ENCODE measurements around the gene LRRC75A. TPM values are rescaled to one million over a fixed set of nuclear protein-coding genes. Genes with fewer than 3 reads are reported as not detected.

Gene LRRC75A
- total and polyA plus RNA-seq, 2 of the 8 experiments (the other 6 are each of a cell fraction or from before 2014, with no cell fraction given), result 9.7 to 9.9 TPM

- no peak overlapping the region for H2AK5ac ChIP-seq (ENCODE audit: low read depth, low read length)
- no peak overlapping the region for H2BK120ac ChIP-seq (replicated peaks; ENCODE audit: low read depth, low read length)
- FAIRE-seq, result no peak
- H2BK15ac ChIP-seq (ENCODE audit: low read length), result no peak overlapping the region
- H3K23ac ChIP-seq (ENCODE audit: insufficient read length), result no peak overlapping the region
- peaks cover 0 to 7% (median 0%) of the 10 kb centered on the region in 4 experiments; a peak in 4 of 7 replicates for H3K4me1 ChIP-seq (replicated peaks in 1 of 4; ENCODE audit: control insufficient read depth in 3 of 4, insufficient read depth in 4 of 4, low read length in 3 of 4)
- 90% methylated on average over 4 of the region's 4 CpGs; no CpG with 5 or more reads in 1 of the 2 experiments for WGBS, 2 experiments (ENCODE audit: extremely low coverage in 1 of 2, insufficient coverage in 1 of 2, insufficient read length in 1 of 2, insufficient replicate concordance in 2 of 2, low coverage in 1 of 2, low lambda C conversion rate in 2 of 2, missing lambda C conversion rate in 1 of 2)
- H3K9ac ChIP-seq (replicated peaks in 1 of 4; ENCODE audit: extremely low read depth in 1 of 4, low read depth in 3 of 4, low read length in 3 of 4), result no peak overlapping the region
- POLR2A ChIA-PET (ENCODE audit: partially characterized antibody), result interaction anchor here (0.9 to 17.6 kb wide), 5 partner anchors 8 to 68 kb away, joined by 3 to 204 read pairs (median 6); no protein-coding TSS in a partner anchor
- no peak for DNase-seq (ENCODE audit: low read depth in 1 of 2, low spot score in 2 of 2)
- CTCF ChIA-PET (ENCODE audit: partially characterized antibody), result interaction anchor here (0.7 to 36.9 kb wide), 27 partner anchors 9 to 415 kb away, joined by 3 to 941 read pairs (median 7); partner anchors contain the start of genes LRRC75A and UBB
- no peak overlapping the region for H2BK20ac ChIP-seq (ENCODE audit: low read length)
- H3K27ac ChIP-seq (ENCODE audit: low read depth, low read length), result no peak overlapping the region
- H3K36me3 ChIP-seq (ENCODE audit: control insufficient read depth in 2 of 4, insufficient read depth in 4 of 4, low read length in 3 of 4), result peaks cover 0 to 9% (median 1%) of the 10 kb centered on the region in 4 experiments; a peak in 4 of 8 replicates
- H2AFZ ChIP-seq (ENCODE audit: low read length), result no peak overlapping the region
- H3K56ac ChIP-seq (replicated peaks; ENCODE audit: insufficient read length, low read depth, low read length), result no peak overlapping the region
- no peak overlapping the region for H4K5ac ChIP-seq (ENCODE audit: insufficient read length, low read depth, low read length)
- H3K27me3 ChIP-seq (replicated peaks in 1 of 4; ENCODE audit: control insufficient read depth in 3 of 4, extremely low read depth in 1 of 4, insufficient read depth in 3 of 4, low read length in 3 of 4), result no peaks in the 10 kb centered on the region
- H2BK12ac ChIP-seq (ENCODE audit: low read depth, low read length), result no peak overlapping the region
- no peaks in the 10 kb centered on the region for H3K9me3 ChIP-seq (ENCODE audit: insufficient read depth in 2 of 2, low read depth in 1 of 2, low read length in 1 of 2)
- H4K8ac ChIP-seq (ENCODE audit: extremely low read depth, insufficient read depth, low read length), result no peak overlapping the region
- H3K79me2 ChIP-seq (ENCODE audit: control insufficient read depth in 1 of 2, insufficient read depth in 2 of 2, low read length in 2 of 2), result no peaks in the 10 kb centered on the region
- H3K79me1 ChIP-seq (ENCODE audit: low read depth, low read length), result peaks cover 3% of the 10 kb centered on the region; the same call in 1 of the 2 replicates
- no peak overlapping the region for H2BK5ac ChIP-seq (ENCODE audit: low read depth, low read length)
- H3K14ac ChIP-seq (ENCODE audit: insufficient read length), result no peak overlapping the region
- H3K18ac ChIP-seq (ENCODE audit: extremely low read depth, low read length), result no peak overlapping the region
- peaks cover 0 to 14% of the 10 kb centered on the region in 2 experiments for H4K20me1 ChIP-seq (replicated peaks in 1 of 2; ENCODE audit: control insufficient read depth in 1 of 2, insufficient read depth in 2 of 2, low read length in 2 of 2)
- H3K4me2 ChIP-seq (ENCODE audit: insufficient read depth in 1 of 2, low read depth in 2 of 2, low read length in 2 of 2), result no peak overlapping the region
- H3K4me3 ChIP-seq (ENCODE audit: extremely low read depth in 1 of 4, insufficient read depth in 2 of 4, low read depth in 3 of 4, low read length in 4 of 4), result no peak overlapping the region
- no peak overlapping the region for H3K4ac ChIP-seq (replicated peaks; ENCODE audit: insufficient read length, low read depth, low read length)
- no peak overlapping the region for H4K91ac ChIP-seq (replicated peaks; ENCODE audit: insufficient read length, low read length)
- no peaks in the 10 kb centered on the region for H3K23me2 ChIP-seq (ENCODE audit: low read depth, low read length)
- TF ChIP-seq CBX5 (IDR thresholded peaks at IDR 0.05; ENCODE audit: low read depth, low read length) (no peak), CREB1 (IDR thresholded peaks at IDR 0.05) (no peak), SIX5 (IDR thresholded peaks at IDR 0.05; ENCODE audit: low read depth, low read length) (no peak), CTCF (IDR thresholded peaks at IDR 0.05; ENCODE audit: control extremely low read depth in 1 of 3, insufficient read depth in 1 of 3, low read depth in 1 of 3, low read length in 3 of 3) (no peak), MAFK (IDR thresholded peaks at IDR 0.05; ENCODE audit: low read depth, low read length) (no peak), POLR2A (IDR thresholded peaks at IDR 0.05; ENCODE audit: control extremely low read depth in 1 of 2, low read depth in 2 of 2, low read length in 2 of 2) (no peak), ATF3 (IDR thresholded peaks at IDR 0.05; ENCODE audit: insufficient read depth, low read depth, low read length) (no peak), SIRT6 (IDR thresholded peaks at IDR 0.05; ENCODE audit: low read length) (no peak), BRCA1 (IDR thresholded peaks at IDR 0.05; ENCODE audit: low read depth, low read length) (no peak), USF2 (IDR thresholded peaks at IDR 0.05; ENCODE audit: low read length) (no peak), EZH2 (IDR thresholded peaks at IDR 0.05; ENCODE audit: low read depth, low read length, severe bottlenecking) (no peak)
These were observed 38.5 kb downstream of the LRRC75A start for GRCh38 chr17:16453493-16453851.

Measured in H1 (cell line).